Endodermal cell (in vitro differentiated cells): ENCODE results near the gene KIF26B. TPM values are rescaled to one million over a fixed set of nuclear protein-coding genes. Genes with fewer than 3 reads are reported as not detected.

ENCODE experiments used
- DNase-seq: peaks from one replicate; pipeline ENCODE4 v3.0.0-alpha.2; 2017
- H3K27ac ChIP-seq: 2 replicates; pipeline ENCODE4 v1.5.1; 2013; ENCODE audit warnings: mild to moderate bottlenecking, low read depth, low read length, moderate library complexity
- H3K27me3 ChIP-seq: 2 replicates; pipeline ENCODE4 v1.6.1; 2013; ENCODE audit warnings: mild to moderate bottlenecking, low read length, moderate library complexity; ENCODE audit not compliant: insufficient read depth, control insufficient read depth, poor library complexity, severe bottlenecking
- H3K36me3 ChIP-seq: 2 replicates; pipeline ENCODE4 v1.7.0; 2013; ENCODE audit warnings: mild to moderate bottlenecking, low read length, moderate library complexity; ENCODE audit not compliant: control insufficient read depth, insufficient read depth
- H3K4me1 ChIP-seq: one replicate; pipeline ENCODE4 v1.7.0; 2013; ENCODE audit warnings: low read length; ENCODE audit not compliant: control insufficient read depth, insufficient read depth
- H3K4me3 ChIP-seq: 2 replicates; pipeline ENCODE4 v1.5.1; 2013; ENCODE audit warnings: mild to moderate bottlenecking, low read length, moderate library complexity
- H3K9ac ChIP-seq: 2 replicates; pipeline ENCODE4 v1.6.1; 2013; ENCODE audit warnings: mild to moderate bottlenecking, low read length, moderate library complexity; ENCODE audit not compliant: poor library complexity, severe bottlenecking; ENCODE audit errors: extremely low read depth
- H3K9me3 ChIP-seq: 2 replicates; pipeline ENCODE4 v1.6.1; 2013; ENCODE audit warnings: mild to moderate bottlenecking, low read length, moderate library complexity; ENCODE audit not compliant: control insufficient read depth
- H3K27ac Mint-ChIP-seq: 2 replicates; pipeline ENCODE4 v1.8.0; 2020; ENCODE audit warnings: mixed read lengths
- H3K27me3 Mint-ChIP-seq: 2 replicates; pipeline ENCODE4 v1.8.0; 2021; ENCODE audit warnings: mild to moderate bottlenecking, mixed read lengths; ENCODE audit not compliant: insufficient read depth
- H3K36me3 Mint-ChIP-seq: 2 replicates; pipeline ENCODE4 v1.8.0; 2020; ENCODE audit warnings: low read depth, mixed read lengths
- H3K4me1 Mint-ChIP-seq: 2 replicates; pipeline ENCODE4 v1.8.0; 2020; ENCODE audit warnings: mixed read lengths
- H3K4me3 Mint-ChIP-seq: 2 replicates; pipeline ENCODE4 v1.8.0; 2020; ENCODE audit warnings: mild to moderate bottlenecking, moderate library complexity, mixed read lengths
- H3K9me3 Mint-ChIP-seq: 2 replicates; pipeline ENCODE4 v1.8.0; 2020; ENCODE audit warnings: mild to moderate bottlenecking, mixed read lengths
- CTCF ChIP-seq: fragments of 200-600 bp; sonication (generic); conservative IDR thresholded peaks from 2 replicates; pipeline ENCODE4 v1.5.0; 2021; ENCODE audit warnings: antibody characterized with exemption, mild to moderate bottlenecking
- WGBS, 2 experiments: methylation state at CpG; one replicate each; pipeline versions ENCODE4 v1.1.5 to v1.1.7; 2013; ENCODE audit warnings: missing lambda C conversion rate in 2 of 2, mixed read lengths in 1 of 2; ENCODE audit not compliant: insufficient coverage in 1 of 2, insufficient read length in 1 of 2; 5-methylcytosine and 5-hydroxymethylcytosine counted together
- total RNA-seq, 2 donors: library from RNA; stranded (reverse); fragmentation: NEBNext Ultra II Directional in 1 of 2; extraction: Animal tissue kit (Norgen Biotek cat#: 25700) in 1 of 2; gene quantifications; 2 replicates in 1 of 2; 3 replicates in 1 of 2; pipeline ENCODE4 v1.2.1, GENCODE V29; 2021

The KIF26B gene
- total RNA-seq, 2 donors from 2014 or later: 12.3 to 21.0 TPM

GRCh38 chr1:245690946-245691541 is 536.3 kb downstream of the KIF26B start:
- WGBS, 2 experiments: 91 to 93% methylated on average over 13 of the region's 13 CpGs

DNA sequence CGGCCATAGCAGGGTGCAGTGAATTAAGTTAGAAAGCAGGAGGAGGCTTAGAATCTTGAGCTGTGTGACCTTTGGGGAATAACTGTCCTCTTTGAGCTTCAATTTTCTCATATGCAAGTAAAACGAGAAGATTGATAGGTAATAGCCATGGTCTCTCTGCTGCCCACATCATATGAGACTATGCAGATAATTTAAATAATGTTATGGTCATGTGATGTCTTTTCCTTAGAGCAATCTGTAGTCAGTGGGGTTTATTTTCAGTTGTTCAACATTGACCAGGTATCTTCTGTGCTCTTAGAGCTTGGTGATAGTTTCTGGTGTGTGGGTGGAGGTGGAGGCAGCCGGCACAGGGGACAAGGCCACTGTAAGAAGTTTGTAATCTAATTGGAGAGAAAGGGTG is 537.1 kb downstream of the KIF26B start:
- TF ChIP-seq CTCF: no peak

More at GRCh38 chr1:245690946-245691541, 536.3 kb downstream of the KIF26B start:
- Histone ChIP-seq H3K9ac (no peak overlapping the region), H3K36me3 (no peaks in the 10 kb centered on the region), H3K4me1 (no peaks in the 10 kb centered on the region), H3K4me3 (no peak overlapping the region), H3K27me3 (no peaks in the 10 kb centered on the region), H3K9me3 (no peaks in the 10 kb centered on the region), H3K27ac (no peak overlapping the region)
- Mint-ChIP-seq H3K27ac (no peak overlapping the region), H3K4me3 (no peak overlapping the region), H3K9me3 (no peaks in the 10 kb centered on the region), H3K27me3 (peaks cover 38% of the 10 kb centered on the region), H3K4me1 (no peaks in the 10 kb centered on the region), H3K36me3 (peaks cover 39% of the 10 kb centered on the region)
- no peak for TF ChIP-seq CTCF
- DNase-seq: no peak

GRCh38 chr1:245692318-245692717 is 537.5 kb downstream of the KIF26B start:
- H3K36me3 ChIP-seq: no peaks in the 10 kb centered on the region
- TF ChIP-seq CTCF: no peak
- H3K9ac ChIP-seq: no peak overlapping the region
- Mint-ChIP-seq H3K27me3 (peaks cover 25% of the 10 kb centered on the region), H3K27ac (no peak overlapping the region), H3K4me3 (no peak overlapping the region), H3K36me3 (peaks cover 34% of the 10 kb centered on the region), H3K4me1 (no peaks in the 10 kb centered on the region), H3K9me3 (no peaks in the 10 kb centered on the region)
- H3K9me3 ChIP-seq: no peaks in the 10 kb centered on the region
- H3K27me3 ChIP-seq: no peaks in the 10 kb centered on the region
- no peak overlapping the region for H3K4me3 ChIP-seq
- H3K27ac ChIP-seq: no peak overlapping the region
- 95 to 96% methylated on average over 5 to 12 of the region's 12 CpGs for WGBS, 2 experiments
- DNase-seq: no peak
- no peaks in the 10 kb centered on the region for H3K4me1 ChIP-seq

More for the DNA sequence above, 537.1 kb downstream of the KIF26B start:
- Histone ChIP-seq H3K4me1 (no peaks in the 10 kb centered on the region), H3K27ac (no peak overlapping the region), H3K36me3 (no peaks in the 10 kb centered on the region), H3K9ac (no peak overlapping the region), H3K4me3 (no peak overlapping the region), H3K9me3 (no peaks in the 10 kb centered on the region), H3K27me3 (no peaks in the 10 kb centered on the region)
- Mint-ChIP-seq H3K4me3 (no peak overlapping the region), H3K27ac (no peak overlapping the region), H3K9me3 (no peaks in the 10 kb centered on the region), H3K4me1 (no peaks in the 10 kb centered on the region), H3K36me3 (peaks cover 37% of the 10 kb centered on the region), H3K27me3 (peaks cover 29% of the 10 kb centered on the region)
- DNase-seq: no peak
- 94 to 96% methylated on average over 2 to 3 of the region's 3 CpGs for WGBS, 2 experiments
